ENCODE results near the gene PROS1.

The PROS1 gene

DNA sequence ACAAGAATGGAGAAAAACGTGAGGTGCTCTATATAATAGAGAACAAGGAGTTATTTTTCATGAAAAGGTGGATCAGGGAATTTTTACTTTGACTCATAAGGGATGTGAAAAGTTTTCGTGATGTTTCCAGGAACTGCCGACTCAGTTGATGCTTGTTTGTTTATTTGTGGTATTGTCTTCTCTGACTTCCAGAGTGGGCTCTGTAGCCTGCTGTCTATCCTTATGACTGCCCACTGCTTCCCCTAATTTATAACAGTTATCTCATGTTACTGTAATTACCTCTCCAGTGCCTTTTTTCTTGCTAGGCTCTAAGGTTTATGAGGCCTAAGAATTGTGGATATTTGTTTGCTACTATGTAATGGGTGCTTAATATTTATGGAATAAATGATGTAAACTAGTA lies 18.5 kb upstream of the PROS1 start:
- TF ChIP-seq, protein P1, sequence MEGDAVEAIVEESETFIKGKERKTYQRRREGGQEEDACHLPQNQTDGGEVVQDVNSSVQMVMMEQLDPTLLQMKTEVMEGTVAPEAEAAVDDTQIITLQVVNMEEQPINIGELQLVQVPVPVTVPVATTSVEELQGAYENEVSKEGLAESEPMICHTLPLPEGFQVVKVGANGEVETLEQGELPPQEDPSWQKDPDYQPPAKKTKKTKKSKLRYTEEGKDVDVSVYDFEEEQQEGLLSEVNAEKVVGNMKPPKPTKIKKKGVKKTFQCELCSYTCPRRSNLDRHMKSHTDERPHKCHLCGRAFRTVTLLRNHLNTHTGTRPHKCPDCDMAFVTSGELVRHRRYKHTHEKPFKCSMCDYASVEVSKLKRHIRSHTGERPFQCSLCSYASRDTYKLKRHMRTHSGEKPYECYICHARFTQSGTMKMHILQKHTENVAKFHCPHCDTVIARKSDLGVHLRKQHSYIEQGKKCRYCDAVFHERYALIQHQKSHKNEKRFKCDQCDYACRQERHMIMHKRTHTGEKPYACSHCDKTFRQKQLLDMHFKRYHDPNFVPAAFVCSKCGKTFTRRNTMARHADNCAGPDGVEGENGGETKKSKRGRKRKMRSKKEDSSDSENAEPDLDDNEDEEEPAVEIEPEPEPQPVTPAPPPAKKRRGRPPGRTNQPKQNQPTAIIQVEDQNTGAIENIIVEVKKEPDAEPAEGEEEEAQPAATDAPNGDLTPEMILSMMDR (IDR thresholded peaks at IDR 0.05; ENCODE audit: low read depth, low read length, missing control alignments), result no peak
- DNase-seq (ENCODE audit: extremely low read depth, low read depth), result no peak
- no peak overlapping the region for H3K4me3 ChIP-seq (replicated peaks; ENCODE audit: low read depth, low read length)

- TF ChIP-seq, protein P1 (IDR thresholded peaks at IDR 0.05; ENCODE audit: low read depth, low read length, missing control alignments), result no peak
- no peak overlapping the region for H3K4me3 ChIP-seq (replicated peaks; ENCODE audit: low read depth, low read length)
- DNase-seq (ENCODE audit: extremely low read depth, low read depth), result no peak
Observed at GRCh38 chr3:93991631-93992030, 17.9 kb upstream of the PROS1 start.

DNA sequence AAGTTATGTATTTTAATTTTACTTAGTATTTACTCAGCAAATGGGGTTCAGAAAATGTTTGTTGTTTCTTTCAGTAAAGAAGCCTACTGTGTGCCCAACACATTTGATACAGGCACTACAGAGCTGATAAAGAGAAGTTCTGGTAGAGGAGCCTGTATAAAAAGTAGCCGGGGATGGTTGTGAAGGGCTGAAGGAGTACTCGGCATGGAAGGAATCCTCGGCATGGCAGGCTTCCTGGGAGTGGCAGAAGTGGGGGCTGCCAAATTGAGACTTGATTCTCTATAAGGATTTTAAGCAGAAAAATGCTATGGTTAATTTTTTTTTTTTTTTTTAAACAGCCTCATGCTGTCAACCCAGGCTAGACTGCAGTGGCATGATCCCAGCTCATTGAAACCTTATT lies 15.5 kb upstream of the PROS1 start:
- H3K4me3 ChIP-seq (replicated peaks; ENCODE audit: low read depth, low read length), result no peak overlapping the region
- TF ChIP-seq, protein P1 (IDR thresholded peaks at IDR 0.05; ENCODE audit: low read depth, low read length, missing control alignments), result no peak
- DNase-seq (ENCODE audit: extremely low read depth, low read depth), result no peak

- H3K4me3 ChIP-seq (replicated peaks; ENCODE audit: low read depth, low read length), result no peak overlapping the region
- DNase-seq (ENCODE audit: extremely low read depth, low read depth), result no peak
- TF ChIP-seq, protein P1 (IDR thresholded peaks at IDR 0.05; ENCODE audit: low read depth, low read length, missing control alignments), result no peak
Observed at GRCh38 chr3:93988764-93989163, 15.1 kb upstream of the PROS1 start.

- no peak for DNase-seq (ENCODE audit: extremely low read depth, low read depth)
- H3K4me3 ChIP-seq (replicated peaks; ENCODE audit: low read depth, low read length), result no peak overlapping the region
- TF ChIP-seq, protein P1 (IDR thresholded peaks at IDR 0.05; ENCODE audit: low read depth, low read length, missing control alignments), result no peak
Observed at GRCh38 chr3:93988283-93988682, 14.6 kb upstream of the PROS1 start.

DNA sequence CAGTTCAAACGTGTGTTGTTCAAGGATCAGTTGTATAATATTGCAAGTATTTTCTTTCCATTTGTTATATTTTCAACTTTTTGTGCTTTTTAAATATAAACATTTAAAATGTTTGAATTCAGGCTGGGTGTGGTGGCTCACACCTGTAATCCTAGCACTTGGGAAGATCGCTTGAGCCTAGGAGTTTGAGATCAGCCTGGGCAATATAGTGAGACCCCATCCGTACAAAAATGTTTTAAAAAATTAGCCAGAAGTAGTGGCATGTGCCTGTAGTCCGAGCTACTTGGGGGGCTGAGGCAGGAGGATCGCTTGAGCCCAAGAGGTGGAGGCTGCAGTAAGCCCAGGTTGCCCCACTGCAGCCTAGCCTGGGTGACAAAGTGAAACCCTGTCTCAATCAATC lies 10.9 kb upstream of the PROS1 start:
- DNase-seq (ENCODE audit: extremely low read depth, low read depth), result no peak
- TF ChIP-seq, protein P1 (IDR thresholded peaks at IDR 0.05; ENCODE audit: low read depth, low read length, missing control alignments), result no peak
- no peak overlapping the region for H3K4me3 ChIP-seq (replicated peaks; ENCODE audit: low read depth, low read length)

- no peak for DNase-seq (ENCODE audit: extremely low read depth, low read depth)
- TF ChIP-seq, protein P1 (IDR thresholded peaks at IDR 0.05; ENCODE audit: low read depth, low read length, missing control alignments), result no peak
- no peak overlapping the region for H3K4me3 ChIP-seq (replicated peaks; ENCODE audit: low read depth, low read length)
Observed at GRCh38 chr3:93983408-93983807, 9.7 kb upstream of the PROS1 start.

All from HFF-Myc (cell line).